Trophoblast cell (in vitro differentiated cells and primary cell): ENCODE results near the gene ABCF2.
A peak's percentile ranks its signal among the peaks of the same experiment; 100 is the strongest.

Source experiments
- DNase-seq, 2 donors: peaks; one replicate each; pipeline ENCODE4 v3.0.0-alpha.2; 2016
- H2AFZ ChIP-seq: 2 replicates; pipeline ENCODE4 v1.6.1; 2013; ENCODE audit warnings: low read length, moderate library complexity, mild to moderate bottlenecking; ENCODE audit not compliant: insufficient read depth, poor library complexity
- H2AK5ac ChIP-seq: 2 replicates; pipeline ENCODE4 v1.6.1; 2013; ENCODE audit warnings: mild to moderate bottlenecking, low read length
- H2BK120ac ChIP-seq: 2 replicates; pipeline ENCODE4 v1.6.1; 2013; ENCODE audit warnings: low read length, mild to moderate bottlenecking, moderate library complexity; ENCODE audit not compliant: insufficient read depth, poor library complexity
- H2BK12ac ChIP-seq: 2 replicates; pipeline ENCODE4 v1.6.1; 2013; ENCODE audit warnings: mild to moderate bottlenecking, low read length, moderate library complexity
- H2BK5ac ChIP-seq: 2 replicates; pipeline ENCODE4 v1.6.1; 2013; ENCODE audit warnings: low read length, low read depth, moderate library complexity, mild to moderate bottlenecking; ENCODE audit not compliant: poor library complexity
- H3K14ac ChIP-seq: 2 replicates; pipeline ENCODE4 v1.6.1; 2013; ENCODE audit warnings: mild to moderate bottlenecking, low read length
- H3K18ac ChIP-seq: 2 replicates; pipeline ENCODE4 v1.6.1; 2013; ENCODE audit warnings: mild to moderate bottlenecking, low read length
- H3K23ac ChIP-seq: 2 replicates; pipeline ENCODE4 v1.6.1; 2013; ENCODE audit warnings: low read length
- H3K27ac ChIP-seq: 2 replicates; pipeline ENCODE4 v1.5.1; 2013; ENCODE audit warnings: low read depth, mild to moderate bottlenecking, inconsistent platforms, low read length, moderate library complexity
- H3K27me3 ChIP-seq: 2 replicates; pipeline ENCODE4 v1.6.1; 2013; ENCODE audit warnings: inconsistent platforms, mild to moderate bottlenecking, low read length, moderate library complexity; ENCODE audit not compliant: insufficient read depth
- H3K36me3 ChIP-seq, 2 experiments: 1 replicate in 1 of 2; 2 replicates in 1 of 2; pipeline ENCODE4 v1.6.1; 2013; ENCODE audit warnings: low read length in 2 of 2, mild to moderate bottlenecking in 2 of 2, moderate library complexity in 1 of 2; ENCODE audit not compliant: insufficient read depth in 2 of 2, control insufficient read depth in 1 of 2
- H3K4ac ChIP-seq: 2 replicates; pipeline ENCODE4 v1.6.1; 2013; ENCODE audit warnings: low read depth, mild to moderate bottlenecking, low read length, moderate library complexity
- H3K4me1 ChIP-seq, 2 experiments: 1 replicate in 1 of 2; 2 replicates in 1 of 2; pipeline ENCODE4 v1.6.1; 2013; ENCODE audit warnings: low read length in 2 of 2, mild to moderate bottlenecking in 2 of 2, moderate library complexity in 1 of 2; ENCODE audit not compliant: insufficient read depth in 2 of 2, control insufficient read depth in 1 of 2
- H3K4me2 ChIP-seq: 2 replicates; pipeline ENCODE4 v1.6.1; 2013; ENCODE audit warnings: inconsistent platforms, mild to moderate bottlenecking, low read length, moderate library complexity
- H3K4me3 ChIP-seq: 2 replicates; pipeline ENCODE4 v1.5.1; 2013; ENCODE audit warnings: mild to moderate bottlenecking, low read depth, low read length, inconsistent platforms
- H3K79me1 ChIP-seq: one replicate; pipeline ENCODE4 v1.6.1; 2013; ENCODE audit warnings: low read length
- H3K79me2 ChIP-seq: 2 replicates; pipeline ENCODE4 v1.6.1; 2013; ENCODE audit warnings: low read length, mild to moderate bottlenecking; ENCODE audit not compliant: control insufficient read depth, insufficient read depth, poor library complexity
- H3K9ac ChIP-seq: 2 replicates; pipeline ENCODE4 v1.6.1; 2013; ENCODE audit warnings: mild to moderate bottlenecking, low read length
- H3K9me3 ChIP-seq: 2 replicates; pipeline ENCODE4 v1.6.1; 2013; ENCODE audit warnings: low read depth, mild to moderate bottlenecking, control low read depth, inconsistent platforms, low read length; ENCODE audit not compliant: insufficient read depth
- H4K12ac ChIP-seq: 2 replicates; pipeline ENCODE4 v1.6.1; 2013; ENCODE audit warnings: low read depth, mild to moderate bottlenecking, low read length, moderate library complexity
- H4K8ac ChIP-seq: 2 replicates; pipeline ENCODE4 v1.6.1; 2013; ENCODE audit warnings: low read depth, mild to moderate bottlenecking, low read length, moderate library complexity
- H4K91ac ChIP-seq: one replicate; pipeline ENCODE4 v1.6.1; 2013; ENCODE audit warnings: low read depth, mild to moderate bottlenecking, low read length, moderate library complexity
- WGBS: extraction: QIAGEN DNeasy Blood & Tissue Kit; methylation state at CpG from one replicate; pipeline ENCODE4 v1.1.7; 2013; ENCODE audit warnings: missing lambda C conversion rate; ENCODE audit not compliant: insufficient read length, insufficient coverage; ENCODE audit errors: extremely low coverage; 5-methylcytosine and 5-hydroxymethylcytosine counted together

The ABCF2 gene

DNA sequence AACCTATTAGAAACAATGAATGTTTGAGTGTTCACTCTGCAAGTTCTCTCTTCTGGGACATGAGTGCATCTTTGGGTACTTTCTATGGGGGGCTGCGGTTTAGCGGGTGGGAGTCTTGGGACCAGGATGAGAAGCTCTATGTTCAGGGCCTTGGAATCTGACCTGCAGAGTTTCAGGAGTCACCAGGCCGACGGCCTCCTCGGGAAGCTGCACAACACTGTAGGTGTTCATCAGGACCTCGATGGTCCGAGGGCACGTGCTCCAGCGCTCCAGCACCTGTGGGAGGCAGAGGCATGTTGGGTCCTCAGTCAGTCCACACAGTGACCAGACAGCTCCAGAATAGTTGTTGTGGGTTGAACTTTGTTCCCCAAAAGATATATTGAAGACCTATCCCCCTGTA, 50.6 kb downstream of the ABCF2 start:
- Histone ChIP-seq H2AFZ (no peak overlapping the region), H2BK12ac (no peak overlapping the region), H3K9ac (no peak overlapping the region), H3K4me1 (no peaks in the 10 kb centered on the region), H3K9me3 (peaks cover 23% of the 10 kb centered on the region), H4K91ac (no peak overlapping the region), H3K4me3 (no peak overlapping the region), H3K27ac (no peak overlapping the region), H3K4me2 (no peak overlapping the region), H4K8ac (no peak overlapping the region), H3K79me1 (no peaks in the 10 kb centered on the region), H3K14ac (no peak overlapping the region), H3K36me3 (no peaks in the 10 kb centered on the region), H3K27me3 (no peaks in the 10 kb centered on the region), H3K4ac (no peak overlapping the region), H2AK5ac (no peak overlapping the region), H3K23ac (no peak overlapping the region), H2BK120ac (no peak overlapping the region), H3K79me2 (no peaks in the 10 kb centered on the region), H2BK5ac (no peak overlapping the region), H3K18ac (no peak overlapping the region), H4K12ac (no peak overlapping the region)
- DNase-seq: no peak
- WGBS: no CpG with 5 or more reads among the region's 9 CpGs

DNA sequence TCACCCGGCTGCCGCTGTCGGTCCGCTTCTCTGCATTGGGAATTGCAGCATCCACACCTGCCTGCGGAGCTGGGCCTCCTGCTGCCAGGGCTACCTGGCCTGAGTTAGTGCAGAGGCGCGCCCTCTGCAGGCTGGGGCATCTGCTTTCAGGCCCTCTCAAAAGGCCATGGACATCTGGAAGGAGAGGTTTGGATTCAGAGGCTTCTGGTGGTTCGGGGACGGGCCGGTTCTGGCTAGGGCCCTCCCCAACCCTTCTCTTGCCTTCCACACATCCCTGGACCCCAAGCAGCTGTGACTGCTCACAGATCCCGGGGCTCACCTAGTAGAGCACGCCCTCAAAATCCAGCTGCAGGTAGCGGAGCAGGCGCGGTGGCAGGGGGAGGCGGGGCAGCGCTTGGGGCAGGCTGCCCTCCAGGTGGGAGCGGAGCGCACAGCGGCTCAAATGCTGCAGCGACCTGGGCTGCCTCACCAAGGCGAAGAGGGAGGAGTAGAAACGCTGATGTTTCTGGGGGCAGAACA, 51.2 kb downstream of the ABCF2 start:
- no peaks in the 10 kb centered on the region for H3K27me3 ChIP-seq
- H3K23ac ChIP-seq: no peak overlapping the region
- no CpG with 5 or more reads among the region's 23 CpGs for WGBS

DNA sequence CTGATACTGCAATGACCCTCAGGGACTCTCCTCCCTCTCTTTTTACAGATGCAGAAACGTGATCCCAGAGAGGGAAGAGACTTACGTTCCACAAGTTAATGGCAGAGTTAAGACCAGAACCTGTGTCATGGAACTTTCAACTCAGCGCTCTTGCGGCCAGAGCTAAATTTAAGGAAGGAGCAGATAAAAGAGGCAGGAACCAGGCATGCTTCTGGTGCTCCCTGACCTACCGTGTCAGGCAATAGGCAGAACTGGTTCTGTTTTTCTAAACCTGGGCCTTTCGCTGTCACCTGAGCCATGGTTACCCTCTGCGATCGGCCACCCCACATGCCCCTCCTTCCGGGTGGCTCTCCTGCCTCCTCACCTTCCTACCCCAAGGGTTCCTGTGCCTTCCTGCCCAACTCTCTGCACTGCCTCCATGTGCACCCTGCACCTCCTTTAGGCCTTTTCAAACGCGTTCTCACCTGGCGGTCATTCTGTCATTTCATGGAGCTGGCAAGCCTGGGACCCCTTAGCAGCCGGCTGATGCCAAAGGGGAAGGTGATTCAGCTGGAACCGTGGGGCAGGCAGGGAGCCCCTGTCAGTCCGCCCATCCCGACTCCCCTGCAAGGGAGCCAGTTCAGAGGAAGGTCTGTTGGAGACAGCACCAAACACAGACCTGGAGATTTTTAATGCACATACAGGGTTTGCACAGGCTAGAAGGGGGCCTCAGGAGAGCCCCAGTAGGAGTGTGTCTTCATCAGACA, 51.8 kb downstream of the ABCF2 start:
- Histone ChIP-seq H3K79me1 (no peaks in the 10 kb centered on the region), H2AFZ (no peak overlapping the region), H3K27me3 (no peaks in the 10 kb centered on the region), H3K9me3 (peaks cover 18% of the 10 kb centered on the region), H2BK120ac (no peak overlapping the region), H3K4me1 (no peaks in the 10 kb centered on the region), H3K4me3 (no peak overlapping the region), H4K91ac (no peak overlapping the region), H4K12ac (no peak overlapping the region), H3K36me3 (no peaks in the 10 kb centered on the region), H3K79me2 (no peaks in the 10 kb centered on the region), H4K8ac (no peak overlapping the region), H3K9ac (no peak overlapping the region), H2BK5ac (no peak overlapping the region), H3K18ac (no peak overlapping the region), H2AK5ac (no peak overlapping the region), H3K4ac (no peak overlapping the region), H3K14ac (no peak overlapping the region), H3K23ac (no peak overlapping the region), H3K4me2 (no peak overlapping the region), H3K27ac (no peak overlapping the region), H2BK12ac (no peak overlapping the region)
- no peak for DNase-seq
- WGBS: no CpG with 5 or more reads among the region's 16 CpGs

More for the DNA sequence above, 51.2 kb downstream of the ABCF2 start:
- H3K79me2 ChIP-seq: no peaks in the 10 kb centered on the region
- no peaks in the 10 kb centered on the region for H3K4me1 ChIP-seq
- no peak overlapping the region for H3K14ac ChIP-seq
- no peak overlapping the region for H2AFZ ChIP-seq
- H3K27ac ChIP-seq: no peak overlapping the region
- H3K79me1 ChIP-seq: no peaks in the 10 kb centered on the region
- H3K18ac ChIP-seq: no peak overlapping the region
- H4K91ac ChIP-seq: no peak overlapping the region
- H4K12ac ChIP-seq: no peak overlapping the region
- no peaks in the 10 kb centered on the region for H3K36me3 ChIP-seq
- no peak overlapping the region for H2BK12ac ChIP-seq
- no peak overlapping the region for H2AK5ac ChIP-seq
- no peak overlapping the region for H3K9ac ChIP-seq
- H3K4me2 ChIP-seq: no peak overlapping the region
- no peak overlapping the region for H4K8ac ChIP-seq
- no peak overlapping the region for H3K4ac ChIP-seq
- H2BK5ac ChIP-seq: no peak overlapping the region
- DNase-seq: no peak
- H3K9me3 ChIP-seq: peaks cover 19% of the 10 kb centered on the region
- no peak overlapping the region for H3K4me3 ChIP-seq
- H2BK120ac ChIP-seq: no peak overlapping the region

DNA sequence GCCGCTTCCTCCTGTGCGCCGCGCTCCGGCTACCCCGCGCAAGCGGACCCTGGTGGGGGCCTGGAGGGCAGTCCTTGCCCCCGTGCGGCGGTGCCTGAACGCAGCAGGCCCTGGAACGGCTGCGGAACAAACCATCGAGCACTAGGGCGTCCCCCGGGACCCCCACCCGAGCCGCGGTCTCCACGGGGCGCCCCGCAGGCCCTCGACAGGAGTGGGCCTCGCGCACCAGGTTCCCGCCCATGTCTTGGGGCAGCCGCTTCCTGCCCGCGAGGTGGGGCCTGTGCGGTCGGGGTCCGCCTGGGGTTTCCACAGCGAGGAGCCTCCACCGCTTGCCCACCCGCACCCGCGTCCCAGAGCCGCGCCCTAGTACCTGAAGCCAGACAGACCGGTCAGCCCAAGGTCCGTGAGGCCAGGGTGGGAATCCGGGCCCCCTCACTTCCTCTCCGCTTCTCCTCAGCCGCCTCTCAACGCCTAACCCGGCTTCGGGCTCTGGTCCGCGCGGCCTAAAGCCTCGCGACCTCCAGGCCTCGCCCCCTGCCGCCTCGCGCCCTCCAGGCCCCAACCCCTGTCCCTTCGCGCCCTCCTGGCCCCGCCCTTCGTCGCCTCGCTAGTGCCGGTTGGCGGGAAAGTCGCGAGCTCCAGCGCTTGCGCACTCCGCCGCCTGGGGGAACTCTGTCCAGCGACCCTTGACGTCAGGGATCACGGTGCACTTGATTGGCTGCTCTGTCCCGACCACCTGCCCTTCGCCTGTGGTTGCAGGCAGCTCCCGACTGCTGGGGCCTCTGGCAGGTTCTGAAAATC, 52.6 kb downstream of the ABCF2 start:
- WGBS: no CpG with 5 or more reads among the region's 77 CpGs
- H3K79me2 ChIP-seq: no peaks in the 10 kb centered on the region
- no peak overlapping the region for H2BK12ac ChIP-seq
- H4K91ac ChIP-seq: no peak overlapping the region
- no peaks in the 10 kb centered on the region for H3K36me3 ChIP-seq
- no peak overlapping the region for H3K4ac ChIP-seq
- no peak overlapping the region for H3K9ac ChIP-seq
- H4K8ac ChIP-seq: no peak overlapping the region
- no peak overlapping the region for H2AFZ ChIP-seq
- no peak overlapping the region for H3K14ac ChIP-seq
- H4K12ac ChIP-seq: no peak overlapping the region
- H3K79me1 ChIP-seq: no peaks in the 10 kb centered on the region
- no peak overlapping the region for H3K27ac ChIP-seq
- H3K4me2 ChIP-seq: no peak overlapping the region
- peaks cover 18% of the 10 kb centered on the region for H3K9me3 ChIP-seq
- no peak overlapping the region for H3K18ac ChIP-seq
- peaks cover 2% of the 10 kb centered on the region for H3K27me3 ChIP-seq
- no peak overlapping the region for H3K23ac ChIP-seq
- no peak overlapping the region for H2BK5ac ChIP-seq
- H2BK120ac ChIP-seq: no peak overlapping the region
- no peak overlapping the region for H2AK5ac ChIP-seq
- DNase-seq: peak in 1 of 2 donors; percentile 23
- H3K4me1 ChIP-seq: no peaks in the 10 kb centered on the region
- no peak overlapping the region for H3K4me3 ChIP-seq
